Smooth muscle cell (in vitro differentiated cells): ENCODE data around the gene SELENOF. TPM values are rescaled to one million over a fixed set of nuclear protein-coding genes. Genes with fewer than 3 reads are reported as not detected.
A peak's percentile ranks its signal among the peaks of the same experiment; 100 is the strongest.

Experiments used
- DNase-seq: peaks from one replicate; lab custom pipeline; 2025; ENCODE audit not compliant: unreplicated experiment; lab: John Stamatoyannopoulos, UW
- H2AFZ ChIP-seq: fragments of 200-600 bp; sonication (generic); 2 replicates; pipeline ENCODE4 v1.6.0; 2016; ENCODE audit warnings: antibody characterized with exemption, low read depth, mild to moderate bottlenecking
- H3F3A ChIP-seq: fragments of 200-600 bp; sonication (generic); 2 replicates; pipeline ENCODE4 v1.6.0; 2017; ENCODE audit warnings: antibody characterized with exemption, low read depth
- H3K27ac ChIP-seq: fragments of 200-600 bp; sonication (generic); 2 replicates; pipeline ENCODE4 v1.5.1; 2016; ENCODE audit warnings: low read depth, mild to moderate bottlenecking
- H3K27me3 ChIP-seq: fragments of 200-600 bp; sonication (generic); 2 replicates; pipeline ENCODE4 v1.6.1; 2016; ENCODE audit warnings: low read depth, mild to moderate bottlenecking
- H3K36me3 ChIP-seq: fragments of 200-600 bp; sonication (generic); 2 replicates; pipeline ENCODE4 v1.5.1; 2016; ENCODE audit warnings: low read depth
- H3K4me1 ChIP-seq: fragments of 200-600 bp; sonication (generic); 2 replicates; pipeline ENCODE4 v1.5.1; 2016; ENCODE audit warnings: low read depth
- H3K4me2 ChIP-seq: fragments of 200-600 bp; sonication (generic); 2 replicates; pipeline ENCODE4 v1.6.0; 2016; ENCODE audit warnings: mild to moderate bottlenecking
- H3K4me3 ChIP-seq: fragments of 200-600 bp; sonication (generic); 2 replicates; pipeline ENCODE4 v1.5.1; 2016; ENCODE audit warnings: mild to moderate bottlenecking
- H3K79me2 ChIP-seq: fragments of 200-600 bp; sonication (generic); 2 replicates; pipeline ENCODE4 v1.6.0; 2016; ENCODE audit warnings: low read depth, mild to moderate bottlenecking
- H3K9ac ChIP-seq: fragments of 200-600 bp; sonication (generic); 2 replicates; pipeline ENCODE4 v1.6.0; 2016; ENCODE audit warnings: low read depth
- H3K9me3 ChIP-seq: fragments of 200-600 bp; sonication (generic); replicated peaks from 2 replicates; pipeline ENCODE4 v1.5.1; 2016; ENCODE audit warnings: low read depth
- H4K20me1 ChIP-seq: fragments of 200-600 bp; sonication (generic); 2 replicates; pipeline ENCODE4 v1.6.0; 2016; ENCODE audit warnings: low read depth
- WGBS: methylation state at CpG from one replicate; pipeline ENCODE4 v1.1.7; 2016; ENCODE audit warnings: low lambda C conversion rate; 5-methylcytosine and 5-hydroxymethylcytosine counted together
- polyA plus RNA-seq: library from polyadenylated mRNA; unstranded; fragments of >200 nt; fragmentation: Nextera tagmentation; extraction: Ambion mirVana; gene quantifications from 2 replicates; pipeline ENCODE4 v1.2.1, GENCODE V29; 2016
- total RNA-seq: library from RNA; depleted of rRNA; stranded (reverse); fragments of >200 nt; gene quantifications from 2 replicates; pipeline ENCODE4 v1.2.3, GENCODE V29; 2014
- TF ChIP-seq, protein P1 (sequence below): fragments of 200-600 bp; sonication (generic); IDR thresholded peaks from 2 replicates; pipeline ENCODE4 v1.5.1; 2017; ENCODE audit warnings: borderline replicate concordance, mild to moderate bottlenecking, antibody characterized with exemption; ENCODE audit not compliant: insufficient read depth, poor library complexity, severe bottlenecking

SELENOF gene
- total and polyA plus RNA-seq, 2 experiments from 2014 or later: 185 to 252 TPM

DNA sequence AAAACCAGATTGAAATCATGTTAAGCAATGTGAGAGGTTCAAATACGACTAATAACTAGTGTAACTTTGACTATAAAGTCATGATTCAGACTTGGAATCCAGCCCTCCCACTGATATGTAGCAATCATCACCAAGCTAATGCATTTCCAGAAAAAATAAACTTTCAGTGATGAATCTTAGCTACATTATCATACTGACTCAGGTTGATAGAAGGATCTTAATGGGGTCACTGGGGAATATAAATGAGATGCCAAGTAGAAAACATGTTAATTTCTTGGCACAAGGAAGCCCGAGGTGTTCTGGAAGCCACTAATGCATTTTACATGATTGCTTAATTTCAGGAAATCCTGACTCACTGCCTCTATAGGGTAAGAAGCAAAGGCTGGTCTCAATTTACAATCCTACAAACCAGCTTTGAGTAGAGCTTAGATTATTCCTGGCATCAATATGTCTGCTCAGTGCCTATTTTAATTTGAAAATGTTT, 67.7 kb downstream of the SELENOF start:
- no peak overlapping the region for H3K4me3 ChIP-seq

DNA sequence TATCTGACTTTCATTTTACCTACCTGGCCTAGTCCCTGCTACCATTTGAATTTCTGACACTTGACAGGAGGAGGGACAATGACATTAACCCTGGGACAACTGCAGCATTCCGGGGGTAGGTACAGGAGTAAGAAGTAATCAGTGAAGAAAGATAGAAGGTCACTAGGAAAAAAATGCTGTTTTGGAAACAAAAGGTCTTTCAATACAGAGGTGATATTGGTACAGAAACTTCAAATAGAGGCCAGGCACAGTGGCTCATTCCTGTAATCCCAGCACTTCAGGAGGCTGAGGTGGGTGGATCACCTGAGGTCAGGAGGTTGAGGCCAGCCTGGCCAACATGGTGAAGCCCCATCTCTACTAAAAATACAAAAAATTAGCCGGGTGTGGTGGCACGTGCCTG, 68.4 kb downstream of the SELENOF start:
- TF ChIP-seq, protein P1, sequence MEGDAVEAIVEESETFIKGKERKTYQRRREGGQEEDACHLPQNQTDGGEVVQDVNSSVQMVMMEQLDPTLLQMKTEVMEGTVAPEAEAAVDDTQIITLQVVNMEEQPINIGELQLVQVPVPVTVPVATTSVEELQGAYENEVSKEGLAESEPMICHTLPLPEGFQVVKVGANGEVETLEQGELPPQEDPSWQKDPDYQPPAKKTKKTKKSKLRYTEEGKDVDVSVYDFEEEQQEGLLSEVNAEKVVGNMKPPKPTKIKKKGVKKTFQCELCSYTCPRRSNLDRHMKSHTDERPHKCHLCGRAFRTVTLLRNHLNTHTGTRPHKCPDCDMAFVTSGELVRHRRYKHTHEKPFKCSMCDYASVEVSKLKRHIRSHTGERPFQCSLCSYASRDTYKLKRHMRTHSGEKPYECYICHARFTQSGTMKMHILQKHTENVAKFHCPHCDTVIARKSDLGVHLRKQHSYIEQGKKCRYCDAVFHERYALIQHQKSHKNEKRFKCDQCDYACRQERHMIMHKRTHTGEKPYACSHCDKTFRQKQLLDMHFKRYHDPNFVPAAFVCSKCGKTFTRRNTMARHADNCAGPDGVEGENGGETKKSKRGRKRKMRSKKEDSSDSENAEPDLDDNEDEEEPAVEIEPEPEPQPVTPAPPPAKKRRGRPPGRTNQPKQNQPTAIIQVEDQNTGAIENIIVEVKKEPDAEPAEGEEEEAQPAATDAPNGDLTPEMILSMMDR: no peak
- no peak for DNase-seq
- peak overlapping the region; percentile 50 for H3K27ac ChIP-seq
- 94% methylated on average over 3 of the region's 3 CpGs for WGBS
- H3K36me3 ChIP-seq: no peaks in the 10 kb centered on the region
- H2AFZ ChIP-seq: no peak overlapping the region
- peak overlapping the region; percentile 5 for H3K4me2 ChIP-seq
- H3K9ac ChIP-seq: no peak overlapping the region
- H3K27me3 ChIP-seq: no peaks in the 10 kb centered on the region
- no peaks in the 10 kb centered on the region for H3K9me3 ChIP-seq
- no peaks in the 10 kb centered on the region for H3K79me2 ChIP-seq
- no peaks in the 10 kb centered on the region for H3K4me1 ChIP-seq
- H3F3A ChIP-seq: no peaks in the 10 kb centered on the region
- H3K4me3 ChIP-seq: no peak overlapping the region
- H4K20me1 ChIP-seq: no peaks in the 10 kb centered on the region

More for the DNA sequence above, 67.7 kb downstream of the SELENOF start:
- peak overlapping the region; percentile 50 for H3K27ac ChIP-seq
- H3K27me3 ChIP-seq: no peaks in the 10 kb centered on the region
- H3K4me1 ChIP-seq: no peaks in the 10 kb centered on the region
- peak overlapping the region; percentile 5 for H3K4me2 ChIP-seq
- no peak for DNase-seq
- H3K9ac ChIP-seq: no peak overlapping the region
- TF ChIP-seq, protein P1: no peak
- H3F3A ChIP-seq: no peaks in the 10 kb centered on the region
- no peaks in the 10 kb centered on the region for H3K36me3 ChIP-seq
- no peaks in the 10 kb centered on the region for H4K20me1 ChIP-seq
- no peaks in the 10 kb centered on the region for H3K79me2 ChIP-seq
- no peak overlapping the region for H2AFZ ChIP-seq
- no peaks in the 10 kb centered on the region for H3K9me3 ChIP-seq
- 19% methylated on average over 2 of the region's 2 CpGs for WGBS

DNA sequence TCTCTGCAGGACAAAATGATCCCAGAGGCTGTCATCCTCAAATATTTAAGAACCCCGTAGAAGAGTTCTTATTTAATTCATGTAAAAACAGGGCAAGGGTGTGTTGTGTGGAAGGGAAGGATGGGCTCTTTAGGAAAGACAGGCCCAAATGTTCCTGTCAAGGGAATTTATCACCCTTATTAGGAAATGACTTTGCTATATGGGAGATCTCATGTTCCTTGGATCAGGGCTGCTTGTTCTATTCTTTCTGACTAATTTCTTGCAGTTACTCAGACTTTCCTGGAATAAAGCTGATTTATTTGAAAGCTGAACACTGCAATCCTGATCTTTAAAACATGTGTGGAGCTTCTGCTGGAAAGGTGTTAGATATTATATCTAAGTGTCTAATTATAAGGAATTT, 72.8 kb downstream of the SELENOF start:
- Histone ChIP-seq H3K9me3 (no peaks in the 10 kb centered on the region), H2AFZ (peak overlapping the region; percentile 45), H3K9ac (no peak overlapping the region), H3K27ac (no peak overlapping the region), H3K4me1 (no peaks in the 10 kb centered on the region), H3K79me2 (no peaks in the 10 kb centered on the region), H4K20me1 (no peaks in the 10 kb centered on the region), H3K36me3 (no peaks in the 10 kb centered on the region), H3K4me2 (no peak overlapping the region), H3K4me3 (no peak overlapping the region), H3F3A (no peaks in the 10 kb centered on the region), H3K27me3 (no peaks in the 10 kb centered on the region)
- no peak for DNase-seq
- 93% methylated on average over 1 of the region's 1 CpG for WGBS
- TF ChIP-seq, protein P1: no peak
